CD8-positive, alpha-beta memory T cell (primary cell): ENCODE data around the gene RSL24D1. TPM values are rescaled to one million over a fixed set of nuclear protein-coding genes. Genes with fewer than 3 reads are reported as not detected.

Experiments
- CTCF ChIA-PET: fragments of 350-600 bp; sonication (Branson Sonifier 250); formaldehyde crosslinking; loops from one replicate; lab custom pipeline; 2021; ENCODE audit warnings: antibody characterized with exemption; lab: Charles Lee
- POLR2A ChIA-PET: fragments of 350-600 bp; sonication (Branson Sonifier 250); formaldehyde crosslinking; loops from one replicate; lab custom pipeline; 2021; ENCODE audit warnings: antibody characterized with exemption; lab: Charles Lee
- DNase-seq, 5 donors: peaks; one replicate each; pipeline versions ENCODE4 v3.0.0 to v3.0.0-alpha.2; 2020 to 2022; ENCODE audit warnings: mixed read lengths in 1 of 5
- H3K27ac ChIP-seq: one replicate; pipeline ENCODE4 v1.7.0; 2013; ENCODE audit warnings: low read depth, mild to moderate bottlenecking, low read length, moderate library complexity
- H3K27me3 ChIP-seq: 2 replicates; pipeline ENCODE4 v1.7.0; 2013; ENCODE audit warnings: low read length, mild to moderate bottlenecking; ENCODE audit not compliant: insufficient read depth, poor library complexity, severe bottlenecking
- H3K36me3 ChIP-seq: 2 replicates; pipeline ENCODE4 v1.7.0; 2013; ENCODE audit warnings: mild to moderate bottlenecking, low read length, moderate library complexity; ENCODE audit not compliant: insufficient read depth
- H3K4me1 ChIP-seq: 2 replicates; pipeline ENCODE4 v1.7.0; 2013; ENCODE audit warnings: mild to moderate bottlenecking, low read length, moderate library complexity; ENCODE audit not compliant: insufficient read depth
- H3K4me3 ChIP-seq: 2 replicates; pipeline ENCODE4 v1.7.0; 2013; ENCODE audit warnings: mild to moderate bottlenecking, low read length
- H3K9me3 ChIP-seq: 2 replicates; pipeline ENCODE4 v1.7.0; 2013; ENCODE audit warnings: mild to moderate bottlenecking, low read length
- H3K27ac Mint-ChIP-seq, 8 donors: one replicate each; pipeline ENCODE4 v1.8.0; 2020 to 2021; ENCODE audit warnings: mixed read lengths in 8 of 8, mild to moderate bottlenecking in 6 of 8, inconsistent platforms in 3 of 8, moderate library complexity in 3 of 8
- H3K27me3 Mint-ChIP-seq, 2 donors: one replicate each; pipeline ENCODE4 v1.8.0; 2020 to 2021; ENCODE audit warnings: mixed read lengths in 2 of 2, mild to moderate bottlenecking in 1 of 2, moderate library complexity in 1 of 2
- H3K36me3 Mint-ChIP-seq, 3 donors: one replicate each; pipeline ENCODE4 v1.8.0; 2020 to 2021; ENCODE audit warnings: mixed read lengths in 3 of 3, inconsistent platforms in 1 of 3, mild to moderate bottlenecking in 1 of 3
- H3K4me1 Mint-ChIP-seq, 3 donors: one replicate each; pipeline ENCODE4 v1.8.0; 2020 to 2021; ENCODE audit warnings: mixed read lengths in 3 of 3, inconsistent platforms in 1 of 3, mild to moderate bottlenecking in 1 of 3
- H3K4me3 Mint-ChIP-seq, 7 donors: one replicate each; pipeline ENCODE4 v1.8.0; 2020 to 2021; ENCODE audit warnings: mixed read lengths in 7 of 7, mild to moderate bottlenecking in 6 of 7, moderate library complexity in 4 of 7, inconsistent platforms in 2 of 7
- H3K9me3 Mint-ChIP-seq, 5 donors: one replicate each; pipeline ENCODE4 v1.8.0; 2020 to 2022; ENCODE audit warnings: mixed read lengths in 5 of 5, mild to moderate bottlenecking in 3 of 5, moderate library complexity in 2 of 5, inconsistent platforms in 1 of 5
- polyA plus RNA-seq: library from polyadenylated mRNA; unstranded; fragments of 300-500 nt; fragmentation: Illumina TruSeq; gene quantifications from one replicate; pipeline ENCODE4 v1.2.3, GENCODE V29; 2021
- total RNA-seq, 2 experiments: library from RNA; stranded (reverse); gene quantifications; one replicate each; pipeline ENCODE4 v1.2.3, GENCODE V29; 2021

RSL24D1 gene
- total and polyA plus RNA-seq, 3 experiments from 2014 or later, result 84.9 to 154 (median 145) TPM

DNA sequence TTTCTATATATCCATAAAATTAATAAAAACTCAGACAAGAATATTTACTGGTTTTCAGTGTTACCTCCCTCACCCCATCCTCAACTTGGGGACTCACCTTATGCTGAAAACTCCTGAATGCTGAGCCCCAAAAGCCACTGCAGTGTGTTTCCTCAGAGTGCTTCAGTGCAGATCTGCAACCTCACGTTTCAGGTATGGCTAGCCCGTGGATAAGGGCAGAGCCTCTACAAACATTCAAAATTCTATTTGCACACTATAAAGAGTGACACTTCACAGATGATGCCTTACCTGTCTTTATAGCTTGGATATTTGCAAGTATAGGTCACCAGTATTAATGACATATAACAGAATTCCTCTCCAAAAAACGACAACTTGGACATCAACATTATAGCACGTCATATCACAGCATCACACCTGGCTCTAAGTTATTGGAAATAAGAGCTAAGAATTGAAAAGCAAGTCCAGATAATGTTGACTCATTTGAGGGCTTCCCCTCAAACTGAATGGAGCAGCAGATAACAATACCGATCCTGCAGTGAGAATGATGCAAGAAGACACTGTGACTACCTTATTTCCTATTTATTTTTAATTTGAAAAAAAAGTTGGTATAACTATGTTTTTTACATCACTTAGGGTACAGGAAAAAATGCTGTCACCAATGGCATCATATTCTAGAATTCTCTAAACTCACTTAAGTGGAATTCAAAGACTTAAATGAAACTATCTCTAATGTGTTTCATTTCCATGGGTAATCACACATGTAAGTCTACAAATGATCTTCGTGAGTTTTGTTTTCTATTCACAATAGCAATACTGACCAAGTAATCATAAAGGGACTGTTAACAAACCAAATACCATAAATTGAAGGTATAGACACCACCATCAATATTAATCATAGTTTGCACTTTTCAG is 40.7 kb upstream of the RSL24D1 start:
- no peak for DNase-seq
- Histone ChIP-seq H3K4me1 (peaks cover 20% of the 10 kb centered on the region), H3K9me3 (no peaks in the 10 kb centered on the region), H3K27me3 (no peaks in the 10 kb centered on the region), H3K4me3 (no peak overlapping the region), H3K27ac (peak overlapping the region; percentile 3), H3K36me3 (no peaks in the 10 kb centered on the region)
- CTCF ChIA-PET, result interaction anchor here (1.6 kb wide), 1 partner anchor 21 kb away, joined by 4 read pairs; no protein-coding TSS in a partner anchor
- Mint-ChIP-seq H3K9me3 (no peaks in the 10 kb centered on the region), H3K27ac (peak overlapping the region in 3 of 8 donors; percentile 21 to 37 (median 37)), H3K27me3 (no peaks in the 10 kb centered on the region), H3K4me1 (peaks cover 44 to 83% (median 77%) of the 10 kb centered on the region in 3 donors), H3K36me3 (peaks cover 9 to 45% (median 12%) of the 10 kb centered on the region in 3 donors), H3K4me3 (no peak overlapping the region)
- POLR2A ChIA-PET, result interaction anchor here (1.6 kb wide), 1 partner anchor 41 kb away, joined by 3 read pairs; the partner anchor contains the start of gene RSL24D1

DNA sequence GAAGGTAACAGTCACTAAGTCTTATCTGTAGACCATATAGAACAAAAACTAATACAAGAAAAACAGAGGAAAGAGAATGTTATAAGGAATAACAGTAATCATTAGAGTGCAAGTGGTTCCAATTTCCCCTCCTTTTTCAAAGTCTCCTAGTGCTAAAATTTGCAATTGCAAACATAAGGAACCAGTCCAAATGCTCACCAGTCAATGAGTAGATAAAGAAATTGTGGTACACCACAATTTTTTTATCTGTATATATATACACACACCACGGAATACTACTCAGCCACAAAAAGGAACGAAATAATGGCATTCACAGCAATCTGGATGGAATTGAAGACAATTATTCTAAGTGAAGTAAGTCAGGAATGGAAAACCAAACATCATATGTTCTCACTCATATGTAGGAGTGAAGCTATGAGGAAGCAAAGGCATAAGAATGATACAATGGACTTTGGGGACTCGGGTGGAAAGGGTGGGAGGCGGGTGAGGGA is 38.9 kb upstream of the RSL24D1 start:
- H3K4me3 Mint-ChIP-seq, result no peak overlapping the region
- Histone ChIP-seq H3K9me3 (no peaks in the 10 kb centered on the region), H3K27me3 (no peaks in the 10 kb centered on the region), H3K36me3 (no peaks in the 10 kb centered on the region), H3K27ac (no peak overlapping the region), H3K4me3 (no peak overlapping the region), H3K4me1 (peaks cover 13% of the 10 kb centered on the region)
- ChIA-PET POLR2A (no interaction called here), CTCF (no interaction called here)
- H3K9me3 Mint-ChIP-seq, result no peaks in the 10 kb centered on the region
- no peaks in the 10 kb centered on the region for H3K27me3 Mint-ChIP-seq
- peaks cover 12 to 61% (median 15%) of the 10 kb centered on the region in 3 donors for H3K36me3 Mint-ChIP-seq
- peaks cover 46 to 83% (median 79%) of the 10 kb centered on the region in 3 donors for H3K4me1 Mint-ChIP-seq
- H3K27ac Mint-ChIP-seq, result peak overlapping the region in 3 of 8 donors; percentile 7 to 58 (median 11)
- no peak for DNase-seq

DNA sequence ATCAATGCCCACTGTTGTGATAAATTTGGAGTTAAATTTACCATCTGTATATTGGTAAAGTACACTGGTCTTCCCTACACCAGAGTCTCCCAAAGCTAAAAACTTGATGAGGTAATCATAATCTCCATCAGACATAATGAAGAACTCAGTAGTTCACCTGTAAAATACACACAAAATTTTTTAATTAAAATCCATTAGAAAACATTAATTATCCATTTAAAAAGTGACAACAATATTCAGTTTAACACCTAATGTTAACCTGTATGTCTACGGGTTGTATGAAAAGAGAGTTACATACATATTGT is 38.0 kb upstream of the RSL24D1 start:
- DNase-seq, result no peak
- Histone ChIP-seq H3K9me3 (no peaks in the 10 kb centered on the region), H3K4me3 (no peak overlapping the region), H3K4me1 (peaks cover 10% of the 10 kb centered on the region), H3K36me3 (no peaks in the 10 kb centered on the region), H3K27me3 (no peaks in the 10 kb centered on the region), H3K27ac (no peak overlapping the region)
- H3K27ac Mint-ChIP-seq, result peak overlapping the region in 2 of 8 donors; percentile 29 to 52
- no peaks in the 10 kb centered on the region for H3K27me3 Mint-ChIP-seq
- no peaks in the 10 kb centered on the region for H3K9me3 Mint-ChIP-seq
- POLR2A ChIA-PET, result no interaction called here
- H3K4me3 Mint-ChIP-seq, result no peak overlapping the region
- CTCF ChIA-PET, result no interaction called here
- H3K36me3 Mint-ChIP-seq, result peaks cover 12 to 64% (median 15%) of the 10 kb centered on the region in 3 donors
- H3K4me1 Mint-ChIP-seq, result peaks cover 44 to 83% (median 79%) of the 10 kb centered on the region in 3 donors

DNA sequence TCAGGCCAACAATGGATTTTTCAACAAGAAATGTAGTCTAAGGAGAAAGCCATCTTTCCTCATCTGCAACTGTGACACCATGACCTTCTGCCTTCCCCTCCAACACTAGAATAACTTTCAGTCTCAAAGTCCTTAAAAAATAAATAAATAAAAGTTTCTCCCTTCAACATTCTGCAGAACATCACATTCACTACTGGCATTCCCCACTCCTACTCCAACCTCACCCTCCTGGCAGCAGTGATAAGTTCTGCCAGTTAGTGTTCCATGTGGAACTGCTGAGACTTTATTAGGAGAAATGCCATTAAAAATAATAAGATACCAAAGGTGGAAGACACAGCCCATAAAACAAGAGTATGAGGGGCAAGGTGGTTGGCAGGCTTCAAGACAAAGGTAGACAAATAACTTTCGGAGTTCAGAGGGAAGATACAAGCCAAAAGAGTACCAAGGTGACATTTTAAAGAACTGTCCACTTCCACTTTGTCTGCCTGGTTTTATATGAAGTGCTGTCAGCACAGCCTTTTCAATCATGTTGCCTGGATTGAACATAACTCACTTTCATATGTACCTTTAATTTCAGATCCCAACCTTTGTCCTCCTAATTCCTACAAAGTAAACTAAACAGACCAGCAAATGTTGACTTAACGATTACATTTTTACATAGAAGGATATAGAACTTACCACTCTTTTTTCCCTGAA is 37.5 kb upstream of the RSL24D1 start:
- POLR2A ChIA-PET, result no interaction called here
- Histone ChIP-seq H3K27ac (no peak overlapping the region), H3K4me1 (peaks cover 12% of the 10 kb centered on the region), H3K27me3 (no peaks in the 10 kb centered on the region), H3K4me3 (no peak overlapping the region), H3K36me3 (no peaks in the 10 kb centered on the region), H3K9me3 (no peaks in the 10 kb centered on the region)
- Mint-ChIP-seq H3K4me1 (peaks cover 39 to 80% (median 76%) of the 10 kb centered on the region in 3 donors), H3K27ac (peak overlapping the region in 3 of 8 donors; percentile 29 to 52 (median 38)), H3K4me3 (no peak overlapping the region), H3K36me3 (peaks cover 12 to 67% (median 15%) of the 10 kb centered on the region in 3 donors), H3K27me3 (no peaks in the 10 kb centered on the region), H3K9me3 (no peaks in the 10 kb centered on the region)
- DNase-seq, result no peak
- CTCF ChIA-PET, result no interaction called here

DNA sequence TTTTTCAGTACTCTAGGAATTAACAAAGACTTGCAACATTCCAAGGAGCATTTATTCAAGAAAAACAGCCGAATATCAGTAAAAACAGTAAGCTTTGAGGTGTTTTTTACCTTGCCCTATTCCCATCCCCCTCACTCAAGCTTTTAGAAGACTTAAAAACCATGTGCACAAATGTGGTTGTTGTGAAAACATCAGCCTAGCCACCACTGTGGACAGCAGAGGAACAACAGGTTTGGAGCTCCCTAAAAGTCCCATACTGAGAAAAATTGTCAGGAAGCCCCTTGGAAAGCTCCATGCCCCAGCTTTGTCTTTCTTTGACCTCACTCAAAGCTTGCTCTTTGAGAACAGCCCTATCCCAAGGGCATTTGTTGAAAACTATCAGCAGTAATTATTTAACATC is 34.7 kb upstream of the RSL24D1 start:
- H3K4me1 Mint-ChIP-seq, result peaks cover 31 to 67% (median 60%) of the 10 kb centered on the region in 3 donors
- H3K27ac ChIP-seq, result no peak overlapping the region
- H3K9me3 ChIP-seq, result no peaks in the 10 kb centered on the region
- H3K27ac Mint-ChIP-seq, result peak overlapping the region in 5 of 8 donors; percentile 53 to 94 (median 88)
- ChIA-PET POLR2A (no interaction called here), CTCF (interaction anchor here (1.1 to 1.9 kb wide), 6 partner anchors 10 to 59 kb away, joined by 3 to 5 read pairs (median 3); no protein-coding TSS in a partner anchor)
- H3K27me3 ChIP-seq, result no peaks in the 10 kb centered on the region
- DNase-seq, result no peak
- peaks cover 11% of the 10 kb centered on the region for H3K36me3 ChIP-seq
- H3K9me3 Mint-ChIP-seq, result no peaks in the 10 kb centered on the region
- H3K27me3 Mint-ChIP-seq, result no peaks in the 10 kb centered on the region
- H3K4me1 ChIP-seq, result peaks cover 8% of the 10 kb centered on the region
- H3K4me3 ChIP-seq, result no peak overlapping the region
- peak overlapping the region in 1 of 7 donors; percentile 49 for H3K4me3 Mint-ChIP-seq
- peaks cover 15 to 76% (median 25%) of the 10 kb centered on the region in 3 donors for H3K36me3 Mint-ChIP-seq

DNA sequence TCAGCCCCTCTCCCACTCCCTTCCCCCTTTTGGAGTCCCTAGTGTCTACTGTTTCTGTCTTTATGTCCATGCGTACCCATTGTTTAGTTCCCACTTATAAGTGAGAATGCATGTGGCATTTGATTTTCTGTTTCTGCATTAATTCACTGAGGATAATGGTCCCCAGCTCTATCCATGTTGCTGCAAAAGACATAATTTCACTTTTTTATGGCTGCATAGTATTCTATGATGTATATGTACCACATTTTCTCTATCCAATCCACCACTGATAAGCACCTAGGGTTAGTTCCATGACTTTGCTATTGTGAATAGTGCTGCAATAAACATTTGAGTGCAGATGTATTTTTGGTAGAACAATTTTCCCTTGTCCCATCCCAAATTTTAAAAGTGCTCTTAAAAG is 34.2 kb upstream of the RSL24D1 start:
- Histone ChIP-seq H3K4me3 (no peak overlapping the region), H3K36me3 (peaks cover 11% of the 10 kb centered on the region), H3K27ac (no peak overlapping the region), H3K9me3 (no peaks in the 10 kb centered on the region), H3K4me1 (peaks cover 8% of the 10 kb centered on the region), H3K27me3 (no peaks in the 10 kb centered on the region)
- Mint-ChIP-seq H3K9me3 (no peaks in the 10 kb centered on the region), H3K36me3 (peaks cover 14 to 78% (median 25%) of the 10 kb centered on the region in 3 donors), H3K27me3 (no peaks in the 10 kb centered on the region), H3K4me3 (peak overlapping the region in 6 of 7 donors; percentile 2 to 62 (median 36)), H3K4me1 (peaks cover 31 to 66% (median 61%) of the 10 kb centered on the region in 3 donors), H3K27ac (peak overlapping the region in 7 of 8 donors; percentile 53 to 94 (median 86))
- no peak for DNase-seq
- CTCF ChIA-PET, result interaction anchor here (1.1 to 1.9 kb wide), 5 partner anchors 13 to 60 kb away, joined by 3 to 5 read pairs (median 3); no protein-coding TSS in a partner anchor
- POLR2A ChIA-PET, result no interaction called here

DNA sequence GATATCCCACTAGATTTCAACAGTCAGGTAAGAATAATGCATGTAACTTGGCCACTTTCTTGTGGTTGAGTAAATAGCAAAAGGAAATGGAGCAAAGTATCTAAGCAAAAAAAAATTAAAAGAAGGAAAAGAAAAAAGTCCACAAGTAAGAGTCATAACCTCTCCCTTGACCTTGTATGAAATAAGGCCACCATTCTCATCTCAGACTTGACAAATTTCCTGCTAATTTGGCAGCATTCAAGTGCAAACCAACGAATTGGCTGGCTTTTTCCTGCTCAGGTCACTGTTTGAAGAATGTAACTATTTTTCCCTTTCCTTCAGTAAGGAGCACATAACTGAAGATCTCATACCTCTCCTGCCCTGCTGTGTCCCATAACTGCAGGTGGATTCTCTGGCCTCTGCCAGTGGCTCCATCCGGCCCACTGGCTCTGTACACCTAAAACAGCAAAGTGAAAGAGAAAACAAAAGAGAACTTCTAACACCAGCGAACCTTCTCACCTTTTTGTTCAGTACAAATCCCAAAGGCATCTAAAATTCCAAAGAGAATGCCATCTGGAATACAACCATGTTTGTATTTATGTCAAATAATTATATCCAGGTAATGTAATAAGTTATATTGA is 33.4 kb upstream of the RSL24D1 start:
- Histone ChIP-seq H3K9me3 (no peaks in the 10 kb centered on the region), H3K36me3 (peaks cover 11% of the 10 kb centered on the region), H3K27ac (peak overlapping the region; percentile 6), H3K4me1 (peaks cover 15% of the 10 kb centered on the region), H3K4me3 (no peak overlapping the region), H3K27me3 (no peaks in the 10 kb centered on the region)
- Mint-ChIP-seq H3K9me3 (no peaks in the 10 kb centered on the region), H3K36me3 (peaks cover 9 to 80% (median 21%) of the 10 kb centered on the region in 3 donors), H3K4me1 (peaks cover 32 to 67% (median 63%) of the 10 kb centered on the region in 3 donors), H3K27me3 (no peaks in the 10 kb centered on the region), H3K4me3 (peak overlapping the region; percentile 24 to 91 (median 80)), H3K27ac (peak overlapping the region; percentile 85 to 99 (median 95))
- CTCF ChIA-PET, result interaction anchor here (1.1 to 1.2 kb wide), 3 partner anchors 19 to 62 kb away, joined by 3 read pairs; no protein-coding TSS in a partner anchor
- DNase-seq, result no peak
- POLR2A ChIA-PET, result interaction anchor here (0.6 kb wide), 1 partner anchor 68 kb away, joined by 3 read pairs; no protein-coding TSS in a partner anchor
